GM10266 (cell line): Measurements from ENCODE around the gene RYR3.

ENCODE experiments used
- DNase-seq: peaks from one replicate; pipeline ENCODE4 v3.0.0; 2012; ENCODE audit errors: extremely low spot score
- TF ChIP-seq, protein P1 (sequence below): IDR thresholded peaks from 2 replicates; pipeline ENCODE4 v1.5.1; 2012; ENCODE audit warnings: mild to moderate bottlenecking, low read depth; ENCODE audit not compliant: control insufficient read depth, insufficient read depth; ENCODE audit errors: missing control alignments

The RYR3 gene

DNA sequence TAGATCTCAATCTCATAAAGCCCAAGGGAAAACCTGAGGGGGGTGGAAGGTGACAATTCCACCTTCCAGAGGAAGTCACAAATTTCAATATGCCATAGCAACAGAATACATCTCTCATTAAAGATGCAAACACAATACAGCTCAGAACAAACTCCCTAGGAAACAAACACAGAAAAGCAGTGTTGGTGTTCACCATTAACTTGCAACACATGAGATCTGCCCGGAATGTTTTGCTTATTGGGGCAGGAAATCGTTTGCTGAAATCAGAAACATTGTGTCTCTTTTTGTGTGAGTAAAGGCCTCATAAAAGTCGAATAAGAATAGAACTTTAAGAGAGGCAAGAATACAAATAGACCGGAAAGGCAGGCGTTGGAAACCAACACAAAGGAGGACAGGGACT, 5.8 kb upstream of the RYR3 start:
- no peak for DNase-seq
- TF ChIP-seq, protein P1, sequence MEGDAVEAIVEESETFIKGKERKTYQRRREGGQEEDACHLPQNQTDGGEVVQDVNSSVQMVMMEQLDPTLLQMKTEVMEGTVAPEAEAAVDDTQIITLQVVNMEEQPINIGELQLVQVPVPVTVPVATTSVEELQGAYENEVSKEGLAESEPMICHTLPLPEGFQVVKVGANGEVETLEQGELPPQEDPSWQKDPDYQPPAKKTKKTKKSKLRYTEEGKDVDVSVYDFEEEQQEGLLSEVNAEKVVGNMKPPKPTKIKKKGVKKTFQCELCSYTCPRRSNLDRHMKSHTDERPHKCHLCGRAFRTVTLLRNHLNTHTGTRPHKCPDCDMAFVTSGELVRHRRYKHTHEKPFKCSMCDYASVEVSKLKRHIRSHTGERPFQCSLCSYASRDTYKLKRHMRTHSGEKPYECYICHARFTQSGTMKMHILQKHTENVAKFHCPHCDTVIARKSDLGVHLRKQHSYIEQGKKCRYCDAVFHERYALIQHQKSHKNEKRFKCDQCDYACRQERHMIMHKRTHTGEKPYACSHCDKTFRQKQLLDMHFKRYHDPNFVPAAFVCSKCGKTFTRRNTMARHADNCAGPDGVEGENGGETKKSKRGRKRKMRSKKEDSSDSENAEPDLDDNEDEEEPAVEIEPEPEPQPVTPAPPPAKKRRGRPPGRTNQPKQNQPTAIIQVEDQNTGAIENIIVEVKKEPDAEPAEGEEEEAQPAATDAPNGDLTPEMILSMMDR = no peak

DNA sequence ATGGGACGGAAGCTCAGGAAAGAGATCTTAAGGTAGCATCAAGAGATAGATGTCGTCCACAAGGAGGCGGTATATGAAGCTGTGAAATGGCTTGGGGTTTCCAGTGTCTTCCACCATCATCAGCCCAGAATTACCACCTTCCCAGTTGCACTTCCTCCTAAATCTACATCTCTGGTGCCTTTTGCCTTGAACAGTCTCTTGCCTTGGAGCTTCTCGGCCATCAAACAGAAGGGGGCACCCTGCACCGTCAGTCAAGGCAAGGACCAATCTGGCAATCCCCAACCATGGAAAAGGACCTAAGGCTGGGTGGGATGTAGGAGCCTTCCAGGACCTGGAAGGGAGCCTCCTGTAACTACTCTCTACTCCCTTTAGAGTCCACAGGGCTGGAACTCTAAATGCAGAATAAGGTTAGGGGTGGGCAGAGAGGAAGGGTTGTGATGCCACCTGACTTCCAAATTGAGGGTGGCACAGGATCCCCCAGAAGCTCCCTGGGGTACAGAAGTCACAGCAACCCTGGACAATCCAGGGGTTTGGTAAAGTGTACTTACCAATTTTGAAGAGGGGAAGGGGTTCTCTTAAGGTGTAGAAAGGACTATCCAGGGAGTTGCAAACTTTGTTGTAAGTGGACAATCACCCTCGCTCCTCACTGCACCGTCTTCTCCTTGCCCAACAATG, 1.0 kb upstream of the RYR3 start:
- TF ChIP-seq, protein P1 = no peak

DNA sequence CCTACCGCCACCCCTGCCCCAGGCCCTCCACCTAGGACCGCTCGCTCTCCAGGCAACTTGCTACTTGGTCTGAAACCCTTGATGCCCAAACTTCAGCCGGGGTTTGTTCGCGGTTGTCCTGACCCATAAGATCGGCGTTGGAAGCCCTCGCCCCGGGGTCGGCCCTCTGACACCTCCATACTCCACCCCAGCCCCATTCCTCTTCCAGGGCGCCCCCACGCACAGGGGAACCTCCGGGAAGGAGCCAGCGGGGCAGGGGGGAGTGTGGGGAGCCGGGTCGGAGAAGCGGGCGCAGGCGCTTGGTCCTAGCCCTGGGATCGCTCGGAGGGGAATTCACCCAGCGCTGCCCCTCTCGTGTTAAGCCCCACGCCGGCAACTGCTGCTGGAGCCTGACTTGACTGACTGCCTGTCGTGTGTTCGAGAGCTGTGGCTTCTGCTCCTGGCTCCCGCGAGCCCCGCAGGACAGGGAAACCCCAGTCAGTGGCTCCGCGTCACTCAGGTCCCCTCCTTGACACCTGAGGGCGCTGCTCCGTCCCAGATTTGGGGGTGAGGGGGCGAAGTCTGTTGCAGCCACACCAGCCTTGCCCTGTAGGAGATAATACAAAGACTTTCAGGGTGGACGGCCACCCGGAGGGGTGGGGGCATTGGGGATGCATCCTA, 675 bp downstream of the RYR3 start:
- DNase-seq = peak; percentile 32
- TF ChIP-seq, protein P1 = no peak

More for the DNA sequence above, 1.0 kb upstream of the RYR3 start:
- peak; percentile 58 for DNase-seq

DNA sequence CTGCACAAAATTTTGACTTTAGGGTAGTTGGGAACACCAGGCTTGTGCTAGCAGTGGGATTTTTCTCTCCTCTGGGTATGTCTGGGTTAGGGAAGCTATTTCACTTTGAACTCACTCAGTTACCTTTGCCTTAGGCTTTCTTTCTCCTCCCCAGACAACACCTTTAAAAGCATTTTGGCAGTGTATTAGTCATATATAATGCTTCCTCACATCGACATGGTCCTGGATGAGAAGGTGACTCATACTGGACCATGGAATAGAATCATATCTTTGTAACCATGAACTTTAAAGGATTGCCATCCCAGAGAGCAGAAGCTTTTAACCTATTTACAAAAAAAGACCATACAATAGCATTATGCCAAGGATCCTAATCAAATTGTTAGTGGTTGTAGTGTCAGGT, 2.7 kb downstream of the RYR3 start:
- DNase-seq = no peak
- TF ChIP-seq, protein P1 = no peak

DNA sequence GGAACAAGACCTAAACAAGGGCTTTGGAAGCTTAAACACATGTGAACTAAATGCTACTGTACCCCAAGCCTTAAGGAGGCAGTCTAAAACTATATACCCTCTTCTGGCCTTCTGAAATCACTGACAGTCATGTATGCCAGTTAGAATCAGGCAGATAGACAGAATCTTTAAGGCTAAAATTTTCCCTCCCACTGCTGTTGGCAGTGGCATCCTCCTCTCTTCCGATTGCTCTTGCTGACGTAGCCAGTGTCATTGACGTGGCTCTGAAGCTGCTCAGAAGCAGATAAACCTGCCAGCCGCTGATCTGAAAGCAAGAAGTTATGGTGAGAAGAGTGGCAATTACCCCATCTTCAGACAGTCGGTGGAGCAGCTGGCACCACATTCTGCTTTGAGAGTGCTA, 3.3 kb downstream of the RYR3 start:
- TF ChIP-seq, protein P1 = no peak
- no peak for DNase-seq

DNA sequence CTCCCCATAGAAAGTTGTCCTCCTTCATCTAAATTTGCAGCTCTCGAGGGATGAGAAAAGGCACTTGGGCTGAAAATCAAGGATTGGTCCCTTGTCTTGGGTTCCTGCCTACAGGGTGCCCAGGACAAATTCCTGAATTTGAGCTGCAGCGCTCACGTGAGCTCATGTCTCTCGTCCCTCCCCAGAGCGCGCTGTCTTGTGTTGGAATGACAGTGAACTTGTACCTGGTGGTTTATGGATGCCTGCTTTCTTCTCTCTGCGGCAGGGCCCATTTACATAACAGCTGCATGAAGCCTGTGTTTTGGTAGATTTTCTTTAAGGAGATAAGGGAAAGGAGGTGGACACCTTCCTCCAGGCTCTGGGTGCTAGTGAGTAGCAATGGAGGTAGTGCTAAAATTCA, 4.3 kb downstream of the RYR3 start:
- no peak for DNase-seq
- TF ChIP-seq, protein P1 = no peak

DNA sequence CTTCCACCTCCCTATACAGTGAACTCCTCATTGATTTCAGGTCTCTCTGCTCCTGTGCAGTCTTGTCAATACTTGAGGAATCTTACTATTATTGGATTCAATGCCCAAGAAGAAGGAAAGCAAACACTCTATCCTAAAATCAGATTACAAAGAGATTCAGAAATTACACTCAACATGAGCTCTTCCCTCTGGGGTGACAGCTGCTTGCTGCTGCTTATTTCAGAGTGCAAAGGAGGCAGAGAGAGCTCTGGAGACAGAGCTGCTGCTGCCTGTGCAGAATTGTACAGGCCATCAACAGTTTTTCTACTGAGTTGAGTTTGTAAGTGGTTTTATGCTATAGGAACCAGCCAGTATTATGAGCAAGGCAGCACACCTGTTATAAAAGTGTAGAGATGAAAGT, 7.1 kb downstream of the RYR3 start:
- no peak for DNase-seq

More for the DNA sequence above, 7.1 kb downstream of the RYR3 start:
- TF ChIP-seq, protein P1 = no peak
